HG03095 (cell line): Measurements from ENCODE around the gene TRIM54.
"Not testable (repeated sequence)": the region's sequence is repeated elsewhere in the genome, so short reads cannot be mapped to it uniquely, and the experiment has no call there.

Experiments
- ATAC-seq: cut with Tn5 transposase; IDR thresholded peaks from one replicate; pipeline ENCODE4 v1.9.1; 2021; ENCODE audit warnings: moderate library complexity; ENCODE audit not compliant: unreplicated experiment

The TRIM54 gene

DNA sequence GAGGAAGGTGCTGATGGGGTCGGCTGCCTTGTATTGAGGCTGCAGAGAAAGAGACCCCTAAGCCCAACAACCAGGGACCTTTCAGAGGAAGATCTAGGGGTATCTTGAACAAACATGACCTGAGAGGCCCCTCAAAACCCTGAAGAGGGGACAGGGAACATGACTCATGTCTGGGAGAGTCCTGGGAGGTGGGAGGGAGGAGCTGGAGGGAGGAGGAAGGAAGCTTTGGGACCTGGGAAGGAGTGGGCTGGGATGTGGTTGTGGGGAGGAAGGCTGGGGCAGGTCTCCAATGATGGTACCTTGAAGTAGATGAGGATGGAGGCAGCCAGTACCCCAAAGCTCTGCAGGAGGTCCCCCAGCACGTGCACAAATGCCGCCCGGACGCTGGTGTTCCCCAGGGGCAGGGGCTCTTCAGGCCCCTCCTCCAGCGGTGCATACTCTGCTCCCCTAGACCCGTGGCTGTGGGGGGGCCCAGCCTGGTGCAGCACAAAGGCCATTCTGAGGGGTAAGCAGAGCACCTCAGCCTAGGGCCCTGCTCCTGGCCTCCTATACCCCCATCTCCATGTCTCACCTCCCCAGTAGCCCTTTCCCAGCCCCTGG lies 25.3 kb upstream of the TRIM54 start:
- ATAC-seq: no peak

- ATAC-seq: no peak
These were observed 24.2 kb upstream of the TRIM54 start for GRCh38 chr2:27258051-27258450.

DNA sequence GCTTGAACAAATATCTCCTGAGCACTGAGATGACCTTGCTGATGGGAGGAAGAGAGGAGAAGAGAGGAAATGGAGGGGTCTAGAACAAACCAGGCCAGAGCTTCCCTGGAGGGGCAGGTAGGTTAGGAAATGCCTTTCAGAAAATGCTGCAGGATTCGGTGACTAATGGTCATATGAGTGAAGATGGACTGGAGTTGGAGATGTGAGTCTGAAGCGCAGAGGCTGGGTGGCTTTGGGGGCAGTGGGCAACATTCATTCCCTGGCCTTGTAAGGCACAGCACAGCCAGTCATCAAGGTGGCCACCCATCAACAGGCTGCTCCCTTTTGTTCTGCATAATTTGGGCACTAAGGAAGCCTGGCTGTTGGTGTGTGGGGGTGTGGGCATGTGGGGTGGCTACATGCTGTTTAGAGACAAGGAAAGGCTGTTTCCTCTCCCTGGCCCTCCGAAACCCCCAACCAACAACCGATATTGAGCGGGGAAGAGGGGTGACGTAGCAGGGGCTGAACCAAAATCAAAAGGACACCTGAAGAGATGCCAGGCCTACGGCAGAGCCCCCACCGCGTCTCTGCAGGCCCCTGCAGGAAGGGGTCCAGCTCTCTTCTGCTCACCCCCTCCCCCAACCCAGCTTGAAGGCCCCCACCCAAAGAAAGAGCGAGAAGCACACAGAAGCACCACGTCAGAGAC lies 20.8 kb upstream of the TRIM54 start:
- ATAC-seq: no peak

DNA sequence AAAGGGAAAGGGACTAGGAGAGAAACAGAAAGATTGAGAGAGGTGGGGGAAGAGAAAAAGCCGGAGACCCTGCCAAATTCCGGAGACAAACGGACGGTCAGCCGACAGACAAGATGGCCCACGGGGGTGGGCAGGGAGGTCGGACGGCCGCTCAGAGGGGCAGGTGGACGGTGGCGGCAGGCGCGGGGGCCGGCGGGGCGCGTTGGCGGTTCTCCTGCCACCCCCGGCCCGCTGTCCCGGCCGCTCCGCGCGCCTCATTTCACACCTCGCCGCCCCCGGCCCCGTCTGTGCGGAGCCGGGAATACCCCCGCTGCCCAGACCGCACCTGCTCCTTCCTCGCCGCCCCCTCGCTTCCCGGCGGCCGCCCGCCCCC lies 20.3 kb upstream of the TRIM54 start:
- no peak for ATAC-seq

GRCh38 chr2:27262379-27263286 lies 19.6 kb upstream of the TRIM54 start, which contains the start of gene SLC30A3:
SLC30A3 (minus strand) TSS chr2:27263047; CDS start chr2:27262906, 141 bp downstream.
- no peak for ATAC-seq

GRCh38 chr2:27263287-27264252 lies 18.7 kb upstream of the TRIM54 start:
- ATAC-seq: no peak

DNA sequence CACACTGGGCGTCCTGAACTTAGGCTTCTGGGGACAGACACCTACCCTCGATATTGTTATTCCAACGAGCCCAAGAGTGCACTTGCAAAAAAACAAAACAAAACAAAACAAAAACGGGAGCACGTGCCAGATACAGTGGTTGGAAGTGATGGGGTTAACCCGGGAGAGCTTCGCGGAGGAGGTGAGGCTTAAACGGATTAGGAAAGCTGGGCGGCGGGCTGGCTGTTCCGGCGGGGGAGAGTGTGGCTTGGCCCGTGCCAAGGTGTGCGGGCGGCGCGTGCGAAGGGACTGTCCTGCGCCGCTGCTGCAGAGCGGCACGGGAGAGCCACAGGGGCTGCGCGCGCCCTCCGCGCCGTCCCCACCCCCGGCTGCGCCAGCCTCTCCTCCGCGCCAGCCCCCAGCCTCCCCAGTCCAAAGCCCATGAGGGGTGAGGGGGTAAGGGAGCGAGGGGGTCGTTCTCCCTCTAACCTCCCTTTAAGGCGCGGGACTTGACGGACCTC lies 17.9 kb upstream of the TRIM54 start:
- no peak for ATAC-seq

DNA sequence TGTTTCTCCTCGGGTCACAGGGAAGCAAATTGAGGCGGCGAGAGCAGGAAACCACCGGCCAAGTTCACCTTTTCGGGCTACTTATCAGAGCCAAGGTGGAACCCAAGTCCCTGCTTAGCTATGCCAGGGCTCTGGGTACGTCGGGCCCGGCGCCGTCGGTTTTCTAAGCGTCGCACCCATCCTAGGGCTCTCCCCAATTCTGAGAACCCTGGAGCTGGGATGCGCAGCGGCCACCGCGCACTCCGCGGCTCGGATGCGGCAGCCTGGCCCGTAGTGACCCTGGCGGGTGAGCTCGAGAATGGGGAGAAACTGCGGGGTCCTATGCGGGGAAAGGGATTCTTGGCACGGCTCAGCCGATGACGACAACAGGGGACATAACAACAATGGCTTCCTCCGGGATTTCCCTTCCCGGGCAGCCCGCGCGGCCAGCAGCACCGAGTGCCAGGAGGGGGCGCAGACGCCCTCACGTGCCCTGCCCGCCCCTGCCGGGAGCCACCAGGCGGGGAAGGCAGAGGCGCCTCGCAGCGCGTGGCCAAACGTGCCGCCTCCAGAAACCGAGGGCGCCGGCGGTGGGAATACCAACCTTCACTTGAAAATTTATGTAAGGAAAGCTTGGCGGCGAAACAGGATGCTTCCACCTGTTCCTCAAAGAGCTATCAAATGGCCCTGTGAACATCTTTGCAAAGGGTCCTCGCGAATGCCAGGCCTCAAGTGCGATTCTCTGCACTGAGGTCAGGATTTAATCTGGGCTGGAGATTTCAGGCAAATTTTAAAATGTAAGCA lies 17.3 kb upstream of the TRIM54 start:
- no peak for ATAC-seq

- ATAC-seq: no peak
These were observed 16.7 kb upstream of the TRIM54 start for GRCh38 chr2:27265536-27265870.

GRCh38 chr2:27268296-27268695 lies 13.9 kb upstream of the TRIM54 start:
- not testable (repeated sequence) for ATAC-seq

- no peak for ATAC-seq
These were observed 12.1 kb upstream of the TRIM54 start for GRCh38 chr2:27270131-27270530.

DNA sequence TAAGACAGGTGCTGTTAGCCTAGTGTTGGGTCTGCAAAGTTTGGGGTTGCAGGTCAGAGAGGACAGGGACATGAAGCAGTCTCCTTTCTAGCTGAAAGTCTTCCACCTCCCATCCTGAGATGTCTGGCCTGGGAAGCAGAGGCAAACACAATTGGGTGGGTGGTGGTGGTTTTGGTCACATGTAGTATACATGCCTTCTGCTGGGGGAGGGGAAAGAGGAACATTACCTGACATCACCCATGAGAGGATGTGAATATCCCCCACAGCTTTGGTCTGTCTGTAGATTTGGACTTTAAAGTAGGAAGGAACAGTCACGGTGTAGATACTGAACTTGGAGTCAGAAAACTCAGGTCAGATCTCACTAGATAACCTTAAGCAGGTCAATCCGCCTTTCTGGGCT lies 11.6 kb upstream of the TRIM54 start:
- ATAC-seq: no peak

- ATAC-seq: no peak
These were observed 10.4 kb upstream of the TRIM54 start for GRCh38 chr2:27271631-27272340.

DNA sequence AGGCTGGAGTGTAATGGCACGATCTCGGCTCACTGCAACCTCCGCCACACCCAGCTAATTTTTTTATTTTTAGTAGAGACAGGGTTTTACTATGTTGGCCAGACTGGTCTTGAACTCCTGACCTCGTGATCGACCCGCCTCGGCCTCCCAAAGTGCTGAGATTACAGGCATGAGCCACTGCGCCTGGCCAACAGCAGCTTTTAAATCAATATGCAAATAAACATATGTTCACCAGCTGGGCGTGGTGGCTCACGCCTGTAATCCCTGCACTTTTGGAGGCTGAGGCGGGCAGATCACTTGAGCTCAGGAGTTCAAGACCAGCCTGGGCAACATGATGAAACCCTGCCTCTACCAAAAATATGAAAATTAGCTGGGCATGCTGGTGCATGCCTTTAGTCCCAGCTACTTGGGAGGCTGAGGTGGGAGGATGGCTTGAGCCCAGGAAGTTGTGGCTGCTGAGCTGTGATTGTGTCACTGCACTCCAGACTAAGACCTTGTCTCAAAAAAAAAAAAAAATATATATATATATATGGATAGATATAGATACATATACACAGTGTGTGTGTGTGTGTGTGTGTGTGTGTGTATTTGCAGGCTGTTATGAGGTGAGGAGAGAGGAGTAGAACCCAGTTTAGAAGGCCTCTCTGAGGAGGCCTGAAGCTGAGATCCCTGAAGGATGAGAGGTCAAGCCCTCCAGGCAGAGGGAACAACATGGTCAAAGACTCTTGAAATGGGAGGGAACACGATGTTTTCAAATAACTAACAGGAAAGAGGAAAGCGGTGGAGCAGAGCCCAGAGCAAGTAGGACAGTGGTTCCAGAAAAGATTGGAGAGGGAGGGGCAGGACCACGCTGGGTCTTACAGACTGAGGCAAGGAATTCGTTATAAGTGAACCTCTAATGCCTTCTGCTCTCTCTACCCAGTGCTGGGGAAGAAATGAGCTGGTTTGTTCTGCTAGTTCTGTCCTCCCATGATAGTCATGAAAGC lies 9.4 kb upstream of the TRIM54 start:
- not testable (repeated sequence) for ATAC-seq

- no peak for ATAC-seq
These were observed 6.7 kb upstream of the TRIM54 start, which contains the start of gene DNAJC5G for GRCh38 chr2:27275211-27276150. DNAJC5G (plus strand) TSS chr2:27275433; CDS start chr2:27276729, 1,296 bp downstream.

DNA sequence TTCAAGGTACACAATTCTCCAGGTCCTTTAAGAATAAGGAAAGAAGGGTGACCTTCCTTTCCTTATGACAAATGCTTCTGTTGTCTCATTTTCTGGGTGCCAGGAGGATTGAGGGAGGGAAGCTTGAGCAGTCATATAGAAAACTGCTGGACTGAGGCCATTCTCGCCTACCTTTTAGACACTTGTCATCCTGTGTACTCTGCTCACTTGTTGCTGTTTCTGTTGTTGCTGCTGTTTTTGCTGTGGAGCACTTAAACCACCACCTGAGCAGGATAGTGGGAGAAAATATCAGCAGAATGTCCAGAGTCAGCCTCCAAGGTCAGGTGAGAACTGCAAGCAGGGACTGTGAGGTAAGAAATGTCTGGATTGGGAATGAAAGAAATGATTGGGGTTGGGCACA lies 4.2 kb upstream of the TRIM54 start:
- no peak for ATAC-seq

DNA sequence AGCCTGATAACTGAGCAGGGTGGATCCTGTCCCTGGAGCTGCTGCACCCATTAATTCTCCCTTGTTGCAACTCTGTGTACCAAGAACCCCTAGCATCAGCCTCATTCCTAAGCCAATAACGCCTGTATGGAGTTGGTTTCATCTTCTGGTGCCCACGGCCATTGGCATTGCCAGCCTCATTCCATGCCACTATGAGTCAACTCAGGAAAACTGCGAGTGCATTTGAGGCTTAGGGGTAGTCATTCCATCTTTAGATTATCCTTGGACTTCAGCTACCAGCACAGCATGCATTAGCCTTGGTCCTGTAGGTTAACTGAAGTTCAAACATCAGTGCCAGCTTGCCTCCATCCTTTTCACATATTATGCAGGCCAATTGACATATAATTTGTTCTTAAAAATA lies 1.4 kb upstream of the TRIM54 start:
- ATAC-seq: no peak
